OCI-LY3 (cell line): ENCODE measurements around the gene SUN3.

Experiments
- H2AFZ ChIP-seq: fragments of 200-600, 300-600 bp; shearing (Covaris generic); 2 replicates; pipeline ENCODE4 v1.6.0; 2014; ENCODE audit warnings: antibody characterized with exemption, low read depth, low read length
- H3K27ac ChIP-seq: fragments of 200-600, 300-600 bp; sonication (generic); 2 replicates; pipeline ENCODE4 v1.5.1; 2014; ENCODE audit warnings: mild to moderate bottlenecking, low read length, moderate library complexity, mixed read lengths
- H3K27me3 ChIP-seq: fragments of 200-600, 300-600 bp; sonication (generic); 2 replicates; pipeline ENCODE4 v1.6.1; 2014; ENCODE audit warnings: low read depth, low read length, mixed read lengths
- H3K36me3 ChIP-seq: fragments of 200-600, 300-600 bp; sonication (generic); replicated peaks from 2 replicates; pipeline ENCODE3; 2014; ENCODE audit warnings: low read depth, low read length, mixed read lengths
- H3K4me1 ChIP-seq: fragments of 300-600, 200-600 bp; sonication (generic); 2 replicates; pipeline ENCODE4 v1.6.1; 2014; ENCODE audit warnings: low read length, mixed read lengths
- H3K4me2 ChIP-seq: fragments of 200-600, 300-600 bp; sonication (generic); 2 replicates; pipeline ENCODE4 v1.6.1; 2014; ENCODE audit warnings: low read length, mixed read lengths
- H3K4me3 ChIP-seq: fragments of 300-600, 200-600 bp; sonication (generic); 2 replicates; pipeline ENCODE4 v1.5.1; 2014; ENCODE audit warnings: antibody characterized with exemption, mild to moderate bottlenecking, low read length, moderate library complexity
- H3K79me2 ChIP-seq: fragments of 300-600, 200-600 bp; shearing (Covaris generic); 2 replicates; pipeline ENCODE4 v1.6.1; 2014; ENCODE audit warnings: mild to moderate bottlenecking, low read length, mixed read lengths
- H3K9ac ChIP-seq: fragments of 300-600, 200-600 bp; shearing (Covaris generic); 2 replicates; pipeline ENCODE4 v1.6.0; 2014; ENCODE audit warnings: mild to moderate bottlenecking, low read length, moderate library complexity
- H3K9me3 ChIP-seq: fragments of 200-600, 300-600 bp; shearing (Covaris generic); 2 replicates; pipeline ENCODE4 v1.6.1; 2014; ENCODE audit warnings: low read length, mixed read lengths; ENCODE audit not compliant: insufficient read depth
- H4K20me1 ChIP-seq: fragments of 200-600, 300-600 bp; sonication (generic); 2 replicates; pipeline ENCODE4 v1.6.1; 2016; ENCODE audit warnings: low read length, mixed read lengths; ENCODE audit not compliant: insufficient read depth
- EZH2phosphoT487 ChIP-seq: fragments of 200-600 bp; shearing (Covaris generic); IDR thresholded peaks from 2 replicates; pipeline ENCODE4 v1.6.1; 2018; ENCODE audit warnings: antibody characterized with exemption, mixed run types, low read depth
- TF ChIP-seq, protein P1 (sequence below): fragments of 200-600, 300-600 bp; sonication (generic); IDR thresholded peaks from 2 replicates; pipeline ENCODE4 v1.5.1; 2014; ENCODE audit warnings: antibody characterized with exemption, low read length, low read depth

The SUN3 gene

GRCh38 chr7:48067475-48067874 lies 38.6 kb upstream of the SUN3 start:
- Histone ChIP-seq H3K4me3 (no peak overlapping the region), H3K79me2 (no peaks in the 10 kb centered on the region), H3K36me3 (no peaks in the 10 kb centered on the region), H3K4me1 (no peaks in the 10 kb centered on the region), H3K9me3 (no peaks in the 10 kb centered on the region), H3K9ac (no peak overlapping the region), H4K20me1 (no peaks in the 10 kb centered on the region), H3K4me2 (no peak overlapping the region), H3K27me3 (peaks cover 27% of the 10 kb centered on the region; the same call in 1 of the 2 replicates), H3K27ac (no peak overlapping the region), H2AFZ (no peak overlapping the region)
- TF ChIP-seq, protein P1, sequence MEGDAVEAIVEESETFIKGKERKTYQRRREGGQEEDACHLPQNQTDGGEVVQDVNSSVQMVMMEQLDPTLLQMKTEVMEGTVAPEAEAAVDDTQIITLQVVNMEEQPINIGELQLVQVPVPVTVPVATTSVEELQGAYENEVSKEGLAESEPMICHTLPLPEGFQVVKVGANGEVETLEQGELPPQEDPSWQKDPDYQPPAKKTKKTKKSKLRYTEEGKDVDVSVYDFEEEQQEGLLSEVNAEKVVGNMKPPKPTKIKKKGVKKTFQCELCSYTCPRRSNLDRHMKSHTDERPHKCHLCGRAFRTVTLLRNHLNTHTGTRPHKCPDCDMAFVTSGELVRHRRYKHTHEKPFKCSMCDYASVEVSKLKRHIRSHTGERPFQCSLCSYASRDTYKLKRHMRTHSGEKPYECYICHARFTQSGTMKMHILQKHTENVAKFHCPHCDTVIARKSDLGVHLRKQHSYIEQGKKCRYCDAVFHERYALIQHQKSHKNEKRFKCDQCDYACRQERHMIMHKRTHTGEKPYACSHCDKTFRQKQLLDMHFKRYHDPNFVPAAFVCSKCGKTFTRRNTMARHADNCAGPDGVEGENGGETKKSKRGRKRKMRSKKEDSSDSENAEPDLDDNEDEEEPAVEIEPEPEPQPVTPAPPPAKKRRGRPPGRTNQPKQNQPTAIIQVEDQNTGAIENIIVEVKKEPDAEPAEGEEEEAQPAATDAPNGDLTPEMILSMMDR, result no peak
- TF ChIP-seq EZH2phosphoT487, result no peak

GRCh38 chr7:48063985-48064384 lies 35.1 kb upstream of the SUN3 start:
- Histone ChIP-seq H2AFZ (no peak overlapping the region), H3K9ac (no peak overlapping the region), H3K4me3 (no peak overlapping the region), H4K20me1 (no peaks in the 10 kb centered on the region), H3K79me2 (no peaks in the 10 kb centered on the region), H3K27ac (no peak overlapping the region), H3K27me3 (peaks cover 24% of the 10 kb centered on the region; the same call in 1 of the 2 replicates), H3K36me3 (no peaks in the 10 kb centered on the region), H3K9me3 (no peaks in the 10 kb centered on the region), H3K4me2 (no peak overlapping the region), H3K4me1 (peaks cover 3% of the 10 kb centered on the region)
- TF ChIP-seq, protein P1, result no peak
- no peak for TF ChIP-seq EZH2phosphoT487

- H2AFZ ChIP-seq, result no peak overlapping the region
- H3K79me2 ChIP-seq, result no peaks in the 10 kb centered on the region
- peaks cover 6% of the 10 kb centered on the region for H3K4me1 ChIP-seq
- H4K20me1 ChIP-seq, result no peaks in the 10 kb centered on the region
- H3K9ac ChIP-seq, result no peak overlapping the region
- H3K36me3 ChIP-seq, result no peaks in the 10 kb centered on the region
- peaks cover 14% of the 10 kb centered on the region; the same call in 1 of the 2 replicates for H3K27me3 ChIP-seq
- peaks cover 3% of the 10 kb centered on the region; the same call in 1 of the 2 replicates for H3K9me3 ChIP-seq
- TF ChIP-seq, protein P1, result no peak
- TF ChIP-seq EZH2phosphoT487, result no peak
- H3K4me3 ChIP-seq, result no peak overlapping the region
- no peak overlapping the region for H3K4me2 ChIP-seq
- H3K27ac ChIP-seq, result no peak overlapping the region
Observed at GRCh38 chr7:48059706-48060105, 30.8 kb upstream of the SUN3 start.

- peaks cover 14% of the 10 kb centered on the region; the same call in 1 of the 2 replicates for H3K27me3 ChIP-seq
- H3K9ac ChIP-seq, result no peak overlapping the region
- H3K27ac ChIP-seq, result no peak overlapping the region
- no peak overlapping the region for H3K4me2 ChIP-seq
- peaks cover 3% of the 10 kb centered on the region; the same call in 1 of the 2 replicates for H3K9me3 ChIP-seq
- H3K4me3 ChIP-seq, result no peak overlapping the region
- no peak for TF ChIP-seq EZH2phosphoT487
- TF ChIP-seq, protein P1, result no peak
- no peaks in the 10 kb centered on the region for H3K79me2 ChIP-seq
- no peaks in the 10 kb centered on the region for H3K36me3 ChIP-seq
- H3K4me1 ChIP-seq, result peaks cover 6% of the 10 kb centered on the region
- H2AFZ ChIP-seq, result no peak overlapping the region
- no peaks in the 10 kb centered on the region for H4K20me1 ChIP-seq
Observed at GRCh38 chr7:48058990-48059389, 30.1 kb upstream of the SUN3 start.
